HepG2 (cell line): ENCODE data around the gene ALDH1L2.

Experiments
- CTCF ChIP-seq: sonication (generic); formaldehyde crosslinking; IDR thresholded peaks from 2 replicates; pipeline ENCODE4 v1.5.0; 2020; ENCODE audit warnings: mild to moderate bottlenecking, missing genetic modification reagents, moderate library complexity
- HDAC6 ChIP-seq: fragments of 200-600 bp; sonication (generic); IDR thresholded peaks from 2 replicates; pipeline ENCODE4 v1.7.0; 2017; ENCODE audit warnings: mild to moderate bottlenecking, antibody characterized with exemption, low read length, low read depth
- HNRNPH1 ChIP-seq: fragments of 200-400 bp; formaldehyde crosslinking; optimal IDR thresholded peaks from 2 replicates; pipeline ENCODE3; 2017; ENCODE audit warnings: mild to moderate bottlenecking, low read depth, low read length
- ISX ChIP-seq: sonication (generic); formaldehyde crosslinking; conservative IDR thresholded peaks from 2 replicates; pipeline ENCODE4 v1.5.0; 2020; ENCODE audit warnings: missing genetic modification reagents
- KDM3A ChIP-seq: IDR thresholded peaks from 2 replicates; pipeline ENCODE4 v1.6.1; 2018; ENCODE audit warnings: low read depth, missing compliant biosample characterization
- KDM4B ChIP-seq: sonication (generic); formaldehyde crosslinking; IDR thresholded peaks from 2 replicates; pipeline ENCODE4 v1.4.0; 2020; ENCODE audit warnings: missing genetic modification reagents
- MEIS2 ChIP-seq: sonication (generic); formaldehyde crosslinking; IDR thresholded peaks from 2 replicates; pipeline ENCODE4 v1.9.0; 2021; ENCODE audit warnings: mild to moderate bottlenecking, missing genetic modification reagents
- PHF20 ChIP-seq: sonication (generic); formaldehyde crosslinking; IDR thresholded peaks from 2 replicates; pipeline ENCODE4 v1.5.0; 2020; ENCODE audit warnings: mild to moderate bottlenecking, missing genetic modification reagents
- POLR2A ChIP-seq, 2 experiments: IDR thresholded peaks; 2 replicates each; pipeline ENCODE4 v1.6.1; 2011; ENCODE audit warnings: low read depth in 2 of 2, low read length in 2 of 2, mild to moderate bottlenecking in 1 of 2, moderate library complexity in 1 of 2; ENCODE audit not compliant: insufficient read depth in 1 of 2
- RNF2 ChIP-seq: fragments of 450-650 bp; conservative IDR thresholded peaks from 2 replicates; pipeline ENCODE4 v1.6.1; 2016; ENCODE audit warnings: low read depth
- TF ChIP-seq, protein P1 (sequence below): sonication (generic); formaldehyde crosslinking; conservative IDR thresholded peaks from 2 replicates; pipeline ENCODE4 v1.8.0; 2022; ENCODE audit warnings: low read depth, missing genetic modification reagents

GRCh38 chr12:105076098-105076497 is 8.2 kb downstream of the ALDH1L2 start:
- TF ChIP-seq, protein P1, sequence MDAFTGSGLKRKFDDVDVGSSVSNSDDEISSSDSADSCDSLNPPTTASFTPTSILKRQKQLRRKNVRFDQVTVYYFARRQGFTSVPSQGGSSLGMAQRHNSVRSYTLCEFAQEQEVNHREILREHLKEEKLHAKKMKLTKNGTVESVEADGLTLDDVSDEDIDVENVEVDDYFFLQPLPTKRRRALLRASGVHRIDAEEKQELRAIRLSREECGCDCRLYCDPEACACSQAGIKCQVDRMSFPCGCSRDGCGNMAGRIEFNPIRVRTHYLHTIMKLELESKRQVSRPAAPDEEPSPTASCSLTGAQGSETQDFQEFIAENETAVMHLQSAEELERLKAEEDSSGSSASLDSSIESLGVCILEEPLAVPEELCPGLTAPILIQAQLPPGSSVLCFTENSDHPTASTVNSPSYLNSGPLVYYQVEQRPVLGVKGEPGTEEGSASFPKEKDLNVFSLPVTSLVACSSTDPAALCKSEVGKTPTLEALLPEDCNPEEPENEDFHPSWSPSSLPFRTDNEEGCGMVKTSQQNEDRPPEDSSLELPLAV (CRISPR knock-in tag) = no peak
- TF ChIP-seq MEIS2 (CRISPR knock-in tag) (no peak), KDM3A (CRISPR knock-in tag) (no peak), CTCF (CRISPR knock-in tag) (no peak), PHF20 (no peak), HNRNPH1 (no peak), POLR2A (IDR thresholded peaks at IDR 0.05; ENCODE audit: insufficient read depth in 1 of 2, low read depth in 2 of 2, low read length in 2 of 2) (no peak), RNF2 (no peak), HDAC6 (no peak), ISX (CRISPR knock-in tag) (no peak), KDM4B (CRISPR knock-in tag) (no peak)
